PC-9 (cell line): ENCODE results near the gene YWHAE. TPM values are rescaled to one million over a fixed set of nuclear protein-coding genes. Genes with fewer than 3 reads are reported as not detected.

Source experiments
- BruUV-seq: library from RNA; stranded (reverse); fragments of 400-500 nt; replicated peaks from 2 replicates; lab custom pipeline; 2021; lab: Mats Ljungman, UMichigan
- CTCF ChIA-PET: fragments of 300-600 bp; sonication (Branson Sonifier 250); formaldehyde crosslinking; loops from one replicate; lab custom pipeline; 2022; ENCODE audit warnings: antibody characterized with exemption; lab: Charles Lee
- POLR2A ChIA-PET: fragments of 300-600 bp; sonication (Branson Sonifier 250); formaldehyde crosslinking; loops from one replicate; lab custom pipeline; 2022; ENCODE audit warnings: antibody characterized with exemption; ENCODE audit not compliant: unreplicated experiment; lab: Charles Lee
- DNase-seq, 2 experiments: peaks; one replicate each; pipeline versions ENCODE4 v3.0.0 to v3.0.0-alpha.2; 2015 to 2022; ENCODE audit warnings: mixed read lengths in 1 of 2
- H2AFZ ChIP-seq: fragments of 200-600 bp; sonication (generic); 2 replicates; pipeline ENCODE4 v1.8.1; 2017; ENCODE audit warnings: antibody characterized with exemption
- H3F3A ChIP-seq: fragments of 200-600 bp; sonication (generic); 2 replicates; pipeline ENCODE4 v1.8.1; 2017; ENCODE audit warnings: antibody characterized with exemption, mild to moderate bottlenecking, low read depth; ENCODE audit not compliant: insufficient read depth
- H3K27ac ChIP-seq: fragments of 200-600 bp; sonication (generic); 2 replicates; pipeline ENCODE4 v1.6.1; 2016; ENCODE audit warnings: mixed run types
- H3K27me3 ChIP-seq: fragments of 200-600 bp; sonication (generic); 2 replicates; pipeline ENCODE4 v1.6.1; 2016; ENCODE audit warnings: low read depth, mixed run types; ENCODE audit not compliant: insufficient read depth
- H3K36me3 ChIP-seq: fragments of 200-600 bp; sonication (generic); 2 replicates; pipeline ENCODE4 v1.6.1; 2016; ENCODE audit warnings: low read depth, mixed run types
- H3K4me1 ChIP-seq: fragments of 200-600 bp; sonication (generic); replicated peaks from 2 replicates; pipeline ENCODE4 v1.6.1; 2016; ENCODE audit warnings: mixed run types; ENCODE audit not compliant: insufficient read depth
- H3K4me2 ChIP-seq: fragments of 200-600 bp; sonication (generic); 2 replicates; pipeline ENCODE4 v1.6.1; 2017; ENCODE audit warnings: mixed run types
- H3K4me3 ChIP-seq: fragments of 200-600 bp; sonication (generic); 2 replicates; pipeline ENCODE4 v1.6.1; 2016; ENCODE audit warnings: mixed run types
- H3K79me2 ChIP-seq: fragments of 200-600 bp; sonication (generic); 2 replicates; pipeline ENCODE4 v1.6.1; 2017; ENCODE audit warnings: low read depth, mixed run types
- H3K9me2 ChIP-seq: fragments of 200-600 bp; sonication (generic); 2 replicates; pipeline ENCODE4 v1.8.1; 2017; ENCODE audit warnings: mild to moderate bottlenecking; ENCODE audit not compliant: insufficient read depth
- H3K9me3 ChIP-seq: fragments of 200-600 bp; sonication (generic); 2 replicates; pipeline ENCODE4 v1.8.1; 2016; ENCODE audit warnings: low read depth; ENCODE audit not compliant: insufficient read depth
- H4K20me1 ChIP-seq: fragments of 200-600 bp; sonication (generic); 2 replicates; pipeline ENCODE4 v1.8.1; 2017; ENCODE audit not compliant: insufficient read depth
- EZH2 ChIP-seq: fragments of 200-600 bp; sonication (generic); IDR thresholded peaks from 2 replicates; pipeline ENCODE4 v1.8.0; 2017; ENCODE audit warnings: antibody characterized with exemption, low read depth
- intact Hi-C: fragments of 100-400 bp; cut with micrococcal nuclease; formaldehyde crosslinking; loops from one replicate; pipeline ENCODE4 v1.10.0; 2022; ENCODE audit not compliant: unreplicated experiment
- total RNA-seq: library from RNA; stranded (reverse); gene quantifications from 2 replicates; pipeline ENCODE4 v1.2.3, GENCODE V29; 2021
- TF ChIP-seq, protein P1 (sequence below): fragments of 200-600 bp; sonication (generic); conservative IDR thresholded peaks from 2 replicates; pipeline ENCODE4 v1.6.1; 2017; ENCODE audit warnings: mixed run types, antibody characterized with exemption, mild to moderate bottlenecking, moderate library complexity

YWHAE gene
- total RNA-seq, 1 experiment from 2014 or later, result 1,140 TPM

DNA sequence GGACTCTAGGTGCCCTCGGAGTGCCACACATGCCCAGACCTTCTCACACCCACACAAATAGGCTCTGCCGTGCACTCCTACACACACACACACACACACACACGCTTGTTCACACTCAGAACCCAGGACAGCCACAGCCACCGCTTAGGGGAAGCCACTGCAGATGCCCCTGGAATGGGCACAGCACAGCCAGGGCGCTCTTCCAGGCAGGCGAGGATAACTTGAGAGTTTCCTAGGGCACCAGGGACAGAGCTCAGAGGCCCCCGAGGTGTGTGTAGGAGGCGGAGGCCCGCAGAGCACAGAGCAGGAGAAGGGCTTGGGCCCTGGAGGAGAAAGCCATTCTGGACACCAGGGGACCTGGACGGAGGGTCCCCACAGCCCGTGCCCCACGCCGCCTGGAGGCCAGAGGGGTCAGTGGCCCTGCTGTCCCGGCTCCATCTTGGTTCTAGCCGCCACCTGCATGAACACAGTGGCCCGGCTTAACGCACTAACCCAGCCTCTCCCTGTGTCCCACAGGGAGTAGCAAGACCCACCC lies 99.6 kb downstream of the YWHAE start:
- CTCF ChIA-PET, result no interaction called here
- no TSS peak for BruUV-seq
- POLR2A ChIA-PET, result no interaction called here
- H2AFZ ChIP-seq, result no peak overlapping the region
- intact Hi-C loops, result no loop called here
- no peak overlapping the region for H3K4me3 ChIP-seq
- no peaks in the 10 kb centered on the region for H3K9me2 ChIP-seq
- no peaks in the 10 kb centered on the region for H3F3A ChIP-seq
- H4K20me1 ChIP-seq, result no peaks in the 10 kb centered on the region
- H3K27ac ChIP-seq, result no peak overlapping the region
- no peaks in the 10 kb centered on the region for H3K9me3 ChIP-seq
- no peaks in the 10 kb centered on the region for H3K79me2 ChIP-seq
- no peaks in the 10 kb centered on the region for H3K4me1 ChIP-seq
- TF ChIP-seq, protein P1, sequence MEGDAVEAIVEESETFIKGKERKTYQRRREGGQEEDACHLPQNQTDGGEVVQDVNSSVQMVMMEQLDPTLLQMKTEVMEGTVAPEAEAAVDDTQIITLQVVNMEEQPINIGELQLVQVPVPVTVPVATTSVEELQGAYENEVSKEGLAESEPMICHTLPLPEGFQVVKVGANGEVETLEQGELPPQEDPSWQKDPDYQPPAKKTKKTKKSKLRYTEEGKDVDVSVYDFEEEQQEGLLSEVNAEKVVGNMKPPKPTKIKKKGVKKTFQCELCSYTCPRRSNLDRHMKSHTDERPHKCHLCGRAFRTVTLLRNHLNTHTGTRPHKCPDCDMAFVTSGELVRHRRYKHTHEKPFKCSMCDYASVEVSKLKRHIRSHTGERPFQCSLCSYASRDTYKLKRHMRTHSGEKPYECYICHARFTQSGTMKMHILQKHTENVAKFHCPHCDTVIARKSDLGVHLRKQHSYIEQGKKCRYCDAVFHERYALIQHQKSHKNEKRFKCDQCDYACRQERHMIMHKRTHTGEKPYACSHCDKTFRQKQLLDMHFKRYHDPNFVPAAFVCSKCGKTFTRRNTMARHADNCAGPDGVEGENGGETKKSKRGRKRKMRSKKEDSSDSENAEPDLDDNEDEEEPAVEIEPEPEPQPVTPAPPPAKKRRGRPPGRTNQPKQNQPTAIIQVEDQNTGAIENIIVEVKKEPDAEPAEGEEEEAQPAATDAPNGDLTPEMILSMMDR, result no peak
- no peak for TF ChIP-seq EZH2
- peaks cover 44% of the 10 kb centered on the region; the same call in 1 of the 2 replicates for H3K27me3 ChIP-seq
- no peak for DNase-seq
- H3K36me3 ChIP-seq, result no peaks in the 10 kb centered on the region
- no peak overlapping the region for H3K4me2 ChIP-seq

DNA sequence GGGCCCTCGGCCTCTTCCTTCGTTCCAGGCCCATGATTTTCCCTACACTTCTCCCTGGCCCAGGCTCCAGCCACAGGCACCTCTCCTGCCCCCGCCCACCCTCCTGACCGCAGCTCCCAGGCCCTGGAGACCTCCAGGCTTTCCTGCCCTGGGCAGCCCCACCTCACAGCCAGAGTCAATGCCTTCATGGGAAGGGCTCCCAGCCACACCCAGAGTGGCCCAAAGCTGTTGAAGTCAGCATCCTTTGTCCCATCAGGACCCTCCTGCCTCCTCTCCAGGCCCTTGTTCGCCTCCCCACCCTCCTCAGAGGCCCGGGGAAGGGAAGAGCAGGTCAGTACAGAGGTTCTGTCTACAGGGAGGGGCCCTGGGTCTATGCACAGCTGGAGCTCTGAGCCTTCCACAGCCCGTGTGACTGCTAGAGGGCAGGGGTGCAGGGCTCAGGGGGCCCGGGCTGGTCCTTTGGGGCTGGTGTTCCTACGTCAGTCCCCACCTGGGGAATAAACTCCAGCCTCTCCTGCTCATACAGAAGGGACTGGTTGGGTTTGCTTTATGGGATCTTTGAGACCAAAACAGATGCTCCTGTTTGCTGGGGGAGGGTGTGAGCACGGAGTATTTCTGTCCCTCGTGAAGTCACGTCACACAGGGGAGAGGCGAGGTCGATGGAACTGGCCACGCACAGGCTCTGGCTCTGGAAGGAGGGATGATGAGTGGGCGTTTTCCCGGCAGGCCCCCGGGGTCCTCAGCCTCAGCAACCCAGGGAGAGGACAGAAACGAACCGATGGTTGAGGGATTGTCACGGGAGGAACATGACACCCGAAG lies 100.3 kb downstream of the YWHAE start:
- no peak overlapping the region for H3K4me3 ChIP-seq
- DNase-seq, result no peak
- TF ChIP-seq, protein P1, result no peak
- TF ChIP-seq EZH2, result no peak
- peaks cover 44% of the 10 kb centered on the region; the same call in 1 of the 2 replicates for H3K27me3 ChIP-seq
- BruUV-seq, result no TSS peak
- no peak overlapping the region for H3K4me2 ChIP-seq
- no peaks in the 10 kb centered on the region for H3K9me3 ChIP-seq
- intact Hi-C loops, result no loop called here
- ChIA-PET POLR2A (no interaction called here), CTCF (no interaction called here)
- no peaks in the 10 kb centered on the region for H3K36me3 ChIP-seq
- H4K20me1 ChIP-seq, result no peaks in the 10 kb centered on the region
- H2AFZ ChIP-seq, result no peak overlapping the region
- H3K79me2 ChIP-seq, result no peaks in the 10 kb centered on the region
- no peaks in the 10 kb centered on the region for H3F3A ChIP-seq
- H3K9me2 ChIP-seq, result no peaks in the 10 kb centered on the region
- no peak overlapping the region for H3K27ac ChIP-seq
- no peaks in the 10 kb centered on the region for H3K4me1 ChIP-seq

DNA sequence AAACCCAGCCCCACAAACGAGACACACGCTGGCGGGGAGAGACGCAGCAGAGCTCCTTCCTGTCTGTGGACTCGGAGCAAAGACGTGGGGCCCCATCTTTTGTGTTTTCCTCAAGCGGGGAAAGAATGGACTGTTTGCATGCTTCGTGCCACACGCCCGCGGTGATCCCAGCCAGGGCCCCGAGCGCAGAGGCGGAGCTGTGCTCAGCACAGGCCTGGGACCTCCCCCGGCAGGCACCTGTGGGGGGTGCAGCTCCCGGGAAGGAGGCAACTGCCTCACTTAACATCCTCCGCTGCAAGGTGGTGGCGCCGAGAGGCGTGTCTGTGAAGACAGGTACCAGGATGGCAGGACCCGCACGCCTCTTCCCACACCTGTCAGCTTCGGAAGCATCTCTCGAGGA lies 101.4 kb downstream of the YWHAE start:
- intact Hi-C loops, result no loop called here
- Histone ChIP-seq H3K27me3 (peaks cover 49% of the 10 kb centered on the region; the same call in 1 of the 2 replicates), H2AFZ (no peak overlapping the region), H3K27ac (no peak overlapping the region), H3K4me3 (no peak overlapping the region), H3K4me1 (no peaks in the 10 kb centered on the region), H3F3A (no peaks in the 10 kb centered on the region), H4K20me1 (no peaks in the 10 kb centered on the region), H3K4me2 (no peak overlapping the region), H3K9me3 (no peaks in the 10 kb centered on the region), H3K36me3 (no peaks in the 10 kb centered on the region), H3K79me2 (no peaks in the 10 kb centered on the region), H3K9me2 (no peaks in the 10 kb centered on the region)
- ChIA-PET CTCF (no interaction called here), POLR2A (no interaction called here)
- DNase-seq, result peak in 1 of 2 experiments; percentile 47
- TF ChIP-seq, protein P1, result no peak
- TF ChIP-seq EZH2, result no peak
- BruUV-seq, result no TSS peak

Other genes starting within 250 kb of the YWHAE start
- 76.0 and 84.4 TPM in 2 replicates for gene ABR, start 220.2 kb downstream of the YWHAE start, total RNA-seq
- gene BHLHA9, start 129.8 kb downstream of the YWHAE start, total RNA-seq, result not detected in 2 replicates
- not detected in 2 replicates for gene TRARG1, start 120.6 kb downstream of the YWHAE start, total RNA-seq
- 57.1 and 57.9 TPM in 2 replicates for gene CRK, start 56.0 kb upstream of the YWHAE start, total RNA-seq
- 237 and 261 TPM in 2 replicates for gene MYO1C, start 92.5 kb upstream of the YWHAE start, total RNA-seq
- 41.9 and 42.9 TPM in 2 replicates for gene INPP5K, start 116.4 kb upstream of the YWHAE start, total RNA-seq
- gene PITPNA, start 162.6 kb upstream of the YWHAE start, total RNA-seq, result 80.3 and 87.4 TPM in 2 replicates
- gene SLC43A2, start 228.6 kb upstream of the YWHAE start, total RNA-seq, result 6.8 and 9.3 TPM in 2 replicates
- 2.2 and 2.7 TPM in 2 replicates for gene SCARF1, start 245.5 kb upstream of the YWHAE start, total RNA-seq
- 9.6 and 11.5 TPM in 2 replicates for gene RILP, start 249.6 kb upstream of the YWHAE start, total RNA-seq